ENCODE data around the gene MTX1. TPM values are rescaled to one million over a fixed set of nuclear protein-coding genes. Genes with fewer than 3 reads are reported as not detected.

MTX1 gene
- total and polyA plus RNA-seq, 4 donors, result 25.6 to 72.1 (median 58.3) TPM

DNA sequence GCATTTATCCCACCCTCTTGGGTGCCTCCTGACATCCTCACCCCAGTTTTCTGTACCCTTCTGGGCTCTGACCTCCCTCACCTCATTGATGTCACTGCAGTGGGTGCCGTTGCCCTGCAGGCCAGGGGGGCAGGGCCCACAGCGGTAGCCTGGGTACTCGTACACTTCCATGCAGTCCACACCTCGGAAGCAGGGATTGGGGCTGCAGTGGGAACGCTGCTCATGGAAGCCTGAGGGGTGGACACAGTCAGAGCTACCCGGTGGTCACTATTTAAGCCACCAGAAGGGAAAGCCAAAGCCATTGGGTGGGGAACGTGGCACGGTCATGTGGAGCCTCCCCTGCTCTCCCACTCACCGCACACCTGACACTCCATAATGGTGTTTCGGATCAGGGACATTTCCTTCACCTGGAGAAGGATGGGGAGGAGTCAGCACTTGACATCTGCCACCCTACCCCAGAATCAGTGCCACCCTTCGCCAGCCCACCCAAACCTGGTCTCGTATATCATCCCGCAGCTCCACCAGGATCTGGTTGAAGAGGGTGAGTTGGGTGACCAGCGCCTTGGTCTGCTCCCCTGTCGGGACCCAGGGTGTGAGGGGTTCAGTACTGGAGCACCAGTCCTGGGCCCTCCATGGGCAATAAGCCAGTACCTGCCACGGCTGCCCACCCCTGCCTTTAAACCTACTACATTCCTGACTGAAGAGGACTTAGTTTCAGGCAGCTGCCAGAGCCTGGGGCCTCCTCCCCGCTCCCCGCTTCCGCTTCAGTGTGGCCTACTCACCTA is 5.6 kb upstream of the MTX1 start:
- Histone ChIP-seq H3K27me3 (ENCODE audit: control insufficient read depth in 3 of 3, insufficient read depth in 3 of 3, low read length in 2 of 3) (no peaks in the 10 kb centered on the region), H3K4me3 (no peak overlapping the region), H3K4me1 (ENCODE audit: control insufficient read depth in 5 of 5, insufficient read depth in 5 of 5, low read length in 5 of 5) (peaks cover 0 to 14% (median 6%) of the 10 kb centered on the region in 5 donors), H3K27ac (ENCODE audit: low read depth in 1 of 2, low read length in 1 of 2) (no peak overlapping the region), H3K9ac (ENCODE audit: insufficient read depth in 1 of 2, low read length in 2 of 2) (no peak overlapping the region), H3K9me3 (ENCODE audit: control insufficient read depth in 4 of 4, insufficient read depth in 3 of 4, low read length in 3 of 4) (no peaks in the 10 kb centered on the region), H3K36me3 (ENCODE audit: control insufficient read depth in 4 of 4, insufficient read depth in 4 of 4, low read length in 4 of 4) (peaks cover 0 to 22% (median 1%) of the 10 kb centered on the region in 4 donors)
- ATAC-seq (ENCODE audit: insufficient read depth, low FRiP score), result no peak
- no peak for TF ChIP-seq CTCF (IDR thresholded peaks at IDR 0.05; ENCODE audit: control extremely low read depth, extremely low read depth)
- no peak for DNase-seq
- WGBS, 2 donors, result 90 to 95% methylated on average over 19 of the region's 19 CpGs

DNA sequence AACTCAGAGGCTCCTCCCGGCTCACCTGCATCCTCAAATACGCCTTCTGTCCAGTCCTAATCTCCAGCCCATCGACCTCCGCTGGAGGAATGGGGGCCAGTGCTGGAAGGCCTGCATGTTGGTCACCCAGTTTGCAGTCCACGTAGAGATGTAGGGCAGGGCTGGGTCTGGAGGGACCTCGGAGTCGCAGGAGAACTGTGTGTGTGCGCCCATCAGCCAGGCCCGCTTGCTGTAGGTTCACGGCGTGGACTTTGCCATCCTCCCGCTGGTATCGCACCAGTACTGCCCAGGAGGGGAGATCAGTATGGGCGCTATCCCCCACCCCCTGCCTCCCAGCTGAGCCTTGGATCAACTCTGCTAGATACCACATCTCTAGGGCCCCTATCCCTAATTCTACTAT is 3.5 kb upstream of the MTX1 start:
- DNase-seq (no peak), ATAC-seq (ENCODE audit: insufficient read depth, low FRiP score) (no peak)
- no peak for TF ChIP-seq CTCF (IDR thresholded peaks at IDR 0.05; ENCODE audit: control extremely low read depth, extremely low read depth)
- Histone ChIP-seq H3K27me3 (ENCODE audit: control insufficient read depth in 3 of 3, insufficient read depth in 3 of 3, low read length in 2 of 3) (no peaks in the 10 kb centered on the region), H3K9me3 (ENCODE audit: control insufficient read depth in 4 of 4, insufficient read depth in 3 of 4, low read length in 3 of 4) (no peaks in the 10 kb centered on the region), H3K27ac (ENCODE audit: low read depth in 1 of 2, low read length in 1 of 2) (no peak overlapping the region), H3K4me3 (no peak overlapping the region), H3K9ac (ENCODE audit: insufficient read depth in 1 of 2, low read length in 2 of 2) (no peak overlapping the region), H3K36me3 (ENCODE audit: control insufficient read depth in 4 of 4, insufficient read depth in 4 of 4, low read length in 4 of 4) (peaks cover 0 to 18% (median 0%) of the 10 kb centered on the region in 4 donors), H3K4me1 (ENCODE audit: control insufficient read depth in 5 of 5, insufficient read depth in 5 of 5, low read length in 5 of 5) (peaks cover 0 to 26% (median 7%) of the 10 kb centered on the region in 5 donors)
- 94 to 95% methylated on average over 14 of the region's 14 CpGs for WGBS, 2 donors

DNA sequence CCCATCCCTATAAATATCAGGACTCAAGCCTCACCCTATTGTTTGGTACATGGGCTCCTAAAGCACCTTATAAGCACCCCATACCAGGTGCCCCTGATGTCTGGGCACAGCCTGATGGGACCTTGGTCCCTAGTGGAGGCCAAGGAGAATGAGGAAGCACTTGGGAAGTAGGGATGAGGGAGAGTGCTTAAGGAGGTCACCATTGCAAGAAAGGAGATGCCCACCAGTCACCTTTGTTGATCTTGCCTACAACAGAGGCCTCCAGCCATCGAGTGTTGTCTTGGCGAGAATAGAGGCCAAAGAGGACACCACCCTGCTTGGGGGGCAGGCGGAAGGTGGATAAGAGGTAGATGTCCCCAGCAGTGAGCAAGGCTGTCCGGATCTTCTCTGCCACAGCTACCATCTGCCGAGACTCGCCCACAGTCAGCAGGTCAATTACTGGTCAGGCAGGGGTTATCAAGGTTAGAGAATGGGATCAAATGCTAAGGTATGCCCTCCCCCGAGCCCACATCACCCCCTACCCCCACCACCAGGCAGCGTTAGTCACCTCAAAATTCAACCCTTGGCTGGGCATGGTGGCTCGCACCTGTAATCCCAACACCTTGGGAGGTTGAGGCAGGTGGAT is 2.4 kb upstream of the MTX1 start:
- ATAC-seq (ENCODE audit: insufficient read depth, low FRiP score) (no peak), DNase-seq (no peak)
- Histone ChIP-seq H3K4me3 (no peak overlapping the region), H3K9me3 (ENCODE audit: control insufficient read depth in 4 of 4, insufficient read depth in 3 of 4, low read length in 3 of 4) (no peaks in the 10 kb centered on the region), H3K36me3 (ENCODE audit: control insufficient read depth in 4 of 4, insufficient read depth in 4 of 4, low read length in 4 of 4) (peaks cover 0 to 15% (median under 1%) of the 10 kb centered on the region in 4 donors), H3K9ac (ENCODE audit: insufficient read depth in 1 of 2, low read length in 2 of 2) (no peak overlapping the region), H3K4me1 (ENCODE audit: control insufficient read depth in 5 of 5, insufficient read depth in 5 of 5, low read length in 5 of 5) (peaks cover 0 to 28% (median 7%) of the 10 kb centered on the region in 5 donors), H3K27ac (ENCODE audit: low read depth in 1 of 2, low read length in 1 of 2) (no peak overlapping the region), H3K27me3 (ENCODE audit: control insufficient read depth in 3 of 3, insufficient read depth in 3 of 3, low read length in 2 of 3) (no peaks in the 10 kb centered on the region)
- 79 to 85% methylated on average over 9 of the region's 9 CpGs for WGBS, 2 donors
- no peak for TF ChIP-seq CTCF (IDR thresholded peaks at IDR 0.05; ENCODE audit: control extremely low read depth, extremely low read depth)
